ENCODE data around the gene DSCAML1. TPM values are rescaled to one million over a fixed set of nuclear protein-coding genes. Genes with fewer than 3 reads are reported as not detected.

The DSCAML1 gene
- total and polyA plus RNA-seq, 2 of the 8 experiments (the other 6 are each of a cell fraction or from before 2014, with no cell fraction given) = 0.19 to 0.24 TPM

- Histone ChIP-seq H4K20me1 (replicated peaks in 1 of 2; ENCODE audit: control insufficient read depth in 1 of 2, insufficient read depth in 2 of 2, low read length in 2 of 2) (no peaks in the 10 kb centered on the region), H3K14ac (ENCODE audit: insufficient read length) (no peak overlapping the region), H2AK5ac (ENCODE audit: low read depth, low read length) (no peak overlapping the region), H2AFZ (ENCODE audit: low read length) (no peak overlapping the region), H4K8ac (ENCODE audit: extremely low read depth, insufficient read depth, low read length) (no peak overlapping the region), H4K5ac (ENCODE audit: insufficient read length, low read depth, low read length) (no peak overlapping the region), H3K27ac (ENCODE audit: low read depth, low read length) (no peak overlapping the region), H3K4me3 (ENCODE audit: extremely low read depth in 1 of 4, insufficient read depth in 2 of 4, low read depth in 3 of 4, low read length in 4 of 4) (no peak overlapping the region), H3K79me2 (ENCODE audit: control insufficient read depth in 1 of 2, insufficient read depth in 2 of 2, low read length in 2 of 2) (no peaks in the 10 kb centered on the region), H3K56ac (replicated peaks; ENCODE audit: insufficient read length, low read depth, low read length) (no peak overlapping the region), H3K4me2 (ENCODE audit: insufficient read depth in 1 of 2, low read depth in 2 of 2, low read length in 2 of 2) (no peak overlapping the region), H2BK120ac (replicated peaks; ENCODE audit: low read depth, low read length) (no peak overlapping the region), H3K9ac (replicated peaks in 1 of 4; ENCODE audit: extremely low read depth in 1 of 4, low read depth in 3 of 4, low read length in 3 of 4) (no peak overlapping the region), H2BK15ac (ENCODE audit: low read length) (no peak overlapping the region), H3K4me1 (replicated peaks in 1 of 4; ENCODE audit: control insufficient read depth in 3 of 4, insufficient read depth in 4 of 4, low read length in 3 of 4) (peaks cover 0 to 16% (median 8%) of the 10 kb centered on the region in 4 experiments; a peak in 5 of 7 replicates), H2BK20ac (ENCODE audit: low read length) (no peak overlapping the region), H3K23ac (ENCODE audit: insufficient read length) (no peak overlapping the region), H3K4ac (replicated peaks; ENCODE audit: insufficient read length, low read depth, low read length) (no peak overlapping the region), H3K36me3 (ENCODE audit: control insufficient read depth in 2 of 4, insufficient read depth in 4 of 4, low read length in 3 of 4) (no peaks in the 10 kb centered on the region), H2BK5ac (ENCODE audit: low read depth, low read length) (no peak overlapping the region), H3K9me3 (ENCODE audit: insufficient read depth in 2 of 2, low read depth in 1 of 2, low read length in 1 of 2) (no peaks in the 10 kb centered on the region), H3K27me3 (replicated peaks in 1 of 4; ENCODE audit: control insufficient read depth in 3 of 4, extremely low read depth in 1 of 4, insufficient read depth in 3 of 4, low read length in 3 of 4) (no peaks in the 10 kb centered on the region), H2BK12ac (ENCODE audit: low read depth, low read length) (no peak overlapping the region), H3K23me2 (ENCODE audit: low read depth, low read length) (no peaks in the 10 kb centered on the region), H3K79me1 (ENCODE audit: low read depth, low read length) (no peaks in the 10 kb centered on the region), H3K18ac (ENCODE audit: extremely low read depth, low read length) (no peak overlapping the region; the same call in 1 of the 2 replicates), H4K91ac (replicated peaks; ENCODE audit: insufficient read length, low read length) (no peak overlapping the region)
- 88% methylated on average over 10 of the region's 11 CpGs; no CpG with 5 or more reads in 1 of the 2 experiments for WGBS, 2 experiments (ENCODE audit: extremely low coverage in 1 of 2, insufficient coverage in 1 of 2, insufficient read length in 1 of 2, insufficient replicate concordance in 2 of 2, low coverage in 1 of 2, low lambda C conversion rate in 2 of 2, missing lambda C conversion rate in 1 of 2)
- FAIRE-seq (no peak), DNase-seq (ENCODE audit: low read depth in 1 of 2, low spot score in 2 of 2) (no peak)
- ChIA-PET POLR2A (ENCODE audit: partially characterized antibody) (no interaction called here), CTCF (ENCODE audit: partially characterized antibody) (interaction anchor here (0.9 to 1.2 kb wide), 4 partner anchors 26 to 215 kb away, joined by 3 read pairs; no protein-coding TSS in a partner anchor)
- TF ChIP-seq CBX8 (IDR thresholded peaks at IDR 0.05; ENCODE audit: borderline replicate concordance, low read depth, low read length) (no peak), BCL11A (IDR thresholded peaks at IDR 0.05; ENCODE audit: low read depth in 2 of 2, low read length in 2 of 2) (no peak), MAX (IDR thresholded peaks at IDR 0.05) (no peak), CTCF (IDR thresholded peaks at IDR 0.05; ENCODE audit: control extremely low read depth in 1 of 3, insufficient read depth in 1 of 3, low read depth in 1 of 3, low read length in 3 of 3) (no peak), TBP (IDR thresholded peaks at IDR 0.05; ENCODE audit: low read depth, low read length) (no peak), RFX5 (IDR thresholded peaks at IDR 0.05; ENCODE audit: borderline replicate concordance, low read depth, low read length) (no peak), CREB1 (IDR thresholded peaks at IDR 0.05) (no peak), SRF (IDR thresholded peaks at IDR 0.05; ENCODE audit: low read depth, low read length) (no peak), EZH2 (IDR thresholded peaks at IDR 0.05; ENCODE audit: low read depth, low read length, severe bottlenecking) (no peak), EP300 (IDR thresholded peaks at IDR 0.05; ENCODE audit: borderline replicate concordance in 1 of 2, low read depth in 2 of 2, low read length in 2 of 2) (no peak), RNF2 (IDR thresholded peaks at IDR 0.05; ENCODE audit: borderline replicate concordance, low read depth, low read length, missing control alignments, poor library complexity, severe bottlenecking) (no peak)
These were observed 133.2 kb downstream of the DSCAML1 start for GRCh38 chr11:117663821-117664220.

Measured in H1 (cell line).